GM23338 (cell line): Measurements from ENCODE around the gene FGFRL1. TPM values are rescaled to one million over a fixed set of nuclear protein-coding genes. Genes with fewer than 3 reads are reported as not detected.

ENCODE experiments used
- ATAC-seq: fragments of 200-7000 bp; cut with Tn5 transposase; 3 replicates; pipeline ENCODE4 v1.9.1; 2020
- DNase-seq: peaks from one replicate; pipeline ENCODE4 v3.0.0-alpha.2; 2015; ENCODE audit warnings: low spot score
- H2AFZ ChIP-seq: fragments of 200-600 bp; sonication (generic); 2 replicates; pipeline ENCODE4 v1.8.0; 2016; ENCODE audit warnings: antibody characterized with exemption, mild to moderate bottlenecking, moderate library complexity
- H3F3A ChIP-seq: fragments of 200-600 bp; sonication (generic); replicated peaks from 2 replicates; pipeline ENCODE4 v1.8.0; 2017; ENCODE audit warnings: antibody characterized with exemption, mixed run types, low read depth
- H3K27ac ChIP-seq: fragments of 200-600 bp; sonication (generic); 2 replicates; pipeline ENCODE4 v1.6.1; 2016; ENCODE audit warnings: low read depth
- H3K27me3 ChIP-seq: fragments of 200-600 bp; sonication (generic); 2 replicates; pipeline ENCODE4 v1.8.0; 2016; ENCODE audit warnings: mild to moderate bottlenecking, mixed run types, moderate library complexity; ENCODE audit not compliant: insufficient read depth
- H3K36me3 ChIP-seq: fragments of 200-600 bp; sonication (generic); 2 replicates; pipeline ENCODE4 v1.8.0; 2016; ENCODE audit warnings: mild to moderate bottlenecking; ENCODE audit not compliant: insufficient read depth
- H3K4me1 ChIP-seq: fragments of 200-600 bp; sonication (generic); 2 replicates; pipeline ENCODE4 v1.8.0; 2016; ENCODE audit warnings: mild to moderate bottlenecking, moderate library complexity; ENCODE audit not compliant: insufficient read depth
- H3K4me2 ChIP-seq: fragments of 200-600 bp; sonication (generic); 2 replicates; pipeline ENCODE4 v1.7.1; 2017; ENCODE audit warnings: mixed run types
- H3K4me3 ChIP-seq: fragments of 200-600 bp; sonication (generic); 2 replicates; pipeline ENCODE4 v1.6.1; 2016; ENCODE audit warnings: mixed run types
- H3K79me2 ChIP-seq: fragments of 200-600 bp; sonication (generic); replicated peaks from 2 replicates; pipeline ENCODE4 v1.8.0; 2017; ENCODE audit warnings: mild to moderate bottlenecking; ENCODE audit not compliant: insufficient read depth
- H3K9me2 ChIP-seq: fragments of 200-600 bp; sonication (generic); 2 replicates; pipeline ENCODE4 v1.8.0; 2017; ENCODE audit not compliant: insufficient read depth
- H4K20me1 ChIP-seq: fragments of 200-600 bp; sonication (generic); replicated peaks from 2 replicates; pipeline ENCODE4 v1.8.0; 2017; ENCODE audit warnings: mild to moderate bottlenecking; ENCODE audit not compliant: insufficient read depth
- H3K27ac Mint-ChIP-seq: 2 replicates; pipeline ENCODE4 v1.8.0; 2020; ENCODE audit warnings: inconsistent platforms, mild to moderate bottlenecking, moderate library complexity, mixed read lengths
- H3K27me3 Mint-ChIP-seq: 3 replicates; pipeline ENCODE4 v1.8.0; 2022; ENCODE audit warnings: low read depth, mild to moderate bottlenecking, moderate library complexity, mixed read lengths, inconsistent platforms; ENCODE audit not compliant: insufficient read depth, poor library complexity
- H3K36me3 Mint-ChIP-seq: 3 replicates; pipeline ENCODE4 v1.8.0; 2021; ENCODE audit warnings: low read depth, mild to moderate bottlenecking, inconsistent platforms, moderate library complexity, mixed read lengths
- H3K4me1 Mint-ChIP-seq: 3 replicates; pipeline ENCODE4 v1.8.0; 2020; ENCODE audit warnings: mild to moderate bottlenecking, inconsistent platforms, mixed read lengths
- H3K4me3 Mint-ChIP-seq: 3 replicates; pipeline ENCODE4 v1.8.0; 2021; ENCODE audit warnings: moderate library complexity, mild to moderate bottlenecking, inconsistent platforms, mixed read lengths
- H3K9me3 Mint-ChIP-seq: 3 replicates; pipeline ENCODE4 v1.8.0; 2020; ENCODE audit warnings: moderate library complexity, mild to moderate bottlenecking, inconsistent platforms, mixed read lengths
- CREB1 ChIP-seq: fragments of 250-450 bp; sonication (Bioruptor Pico); IDR thresholded peaks from 2 replicates; pipeline ENCODE4 v1.5.0; 2020; ENCODE audit warnings: low read depth, mild to moderate bottlenecking, moderate library complexity
- EZH2 ChIP-seq: fragments of 200-600 bp; sonication (generic); IDR thresholded peaks from one replicate; pipeline ENCODE4 v1.8.0; 2017; ENCODE audit warnings: antibody characterized with exemption, mild to moderate bottlenecking, low read depth; ENCODE audit not compliant: unreplicated experiment
- JUNB ChIP-seq: IDR thresholded peaks from one replicate; pipeline ENCODE4 v1.6.1; 2016; ENCODE audit warnings: antibody characterized with exemption; ENCODE audit not compliant: unreplicated experiment
- POLR2AphosphoS5 ChIP-seq: IDR thresholded peaks from 2 replicates; pipeline ENCODE4 v1.6.1; 2016; ENCODE audit warnings: antibody characterized with exemption, low read depth
- polyA plus RNA-seq: library from polyadenylated mRNA; unstranded; fragments of >200 nt; fragmentation: Nextera tagmentation; extraction: Ambion mirVana; gene quantifications from 2 replicates; pipeline ENCODE4 v1.2.1, GENCODE V29; 2016
- total RNA-seq: library from RNA; depleted of rRNA; stranded (reverse); fragments of >200 nt; shearing (Covaris generic); gene quantifications from 2 replicates; pipeline ENCODE4 v1.2.3, GENCODE V29; 2014
- TF ChIP-seq, protein P1 (sequence below), 2 experiments: fragments of 200-600 bp in 1 of 2; sonication (generic) in 1 of 2; conservative IDR thresholded peaks; 2 replicates each; pipeline versions ENCODE4 v1.5.1 to v1.6.1; 2016 to 2017; ENCODE audit warnings: antibody characterized with exemption in 2 of 2, low read depth in 2 of 2, mild to moderate bottlenecking in 2 of 2, moderate library complexity in 1 of 2
- TF ChIP-seq, protein P2 (sequence below): fragments of 250-450 bp; sonication (Bioruptor Pico); IDR thresholded peaks from 2 replicates; pipeline ENCODE4 v1.5.0; 2020; ENCODE audit warnings: mild to moderate bottlenecking, moderate library complexity
- TF ChIP-seq, protein P3 (sequence below): IDR thresholded peaks from one replicate; pipeline ENCODE4 v1.6.1; 2018; ENCODE audit warnings: antibody characterized with exemption; ENCODE audit not compliant: unreplicated experiment

Gene FGFRL1
- total and polyA plus RNA-seq, 2 experiments from 2014 or later = 7.0 to 35.8 TPM

- Mint-ChIP-seq H3K36me3 (no peaks in the 10 kb centered on the region), H3K4me3 (no peak overlapping the region), H3K27me3 (peaks cover 9% of the 10 kb centered on the region), H3K4me1 (no peaks in the 10 kb centered on the region), H3K9me3 (no peaks in the 10 kb centered on the region), H3K27ac (no peak overlapping the region)
- H3K79me2 ChIP-seq = no peaks in the 10 kb centered on the region
- H3F3A ChIP-seq = no peaks in the 10 kb centered on the region; the same call in 1 of the 2 replicates
- DNase-seq (no peak), ATAC-seq (no peak)
- no peak overlapping the region for H2AFZ ChIP-seq
- no peaks in the 10 kb centered on the region for H3K36me3 ChIP-seq
- no peaks in the 10 kb centered on the region for H3K9me2 ChIP-seq
- no peak overlapping the region for H3K4me3 ChIP-seq
- no peaks in the 10 kb centered on the region for H3K4me1 ChIP-seq
- no peak overlapping the region for H3K4me2 ChIP-seq
- TF ChIP-seq, protein P1, sequence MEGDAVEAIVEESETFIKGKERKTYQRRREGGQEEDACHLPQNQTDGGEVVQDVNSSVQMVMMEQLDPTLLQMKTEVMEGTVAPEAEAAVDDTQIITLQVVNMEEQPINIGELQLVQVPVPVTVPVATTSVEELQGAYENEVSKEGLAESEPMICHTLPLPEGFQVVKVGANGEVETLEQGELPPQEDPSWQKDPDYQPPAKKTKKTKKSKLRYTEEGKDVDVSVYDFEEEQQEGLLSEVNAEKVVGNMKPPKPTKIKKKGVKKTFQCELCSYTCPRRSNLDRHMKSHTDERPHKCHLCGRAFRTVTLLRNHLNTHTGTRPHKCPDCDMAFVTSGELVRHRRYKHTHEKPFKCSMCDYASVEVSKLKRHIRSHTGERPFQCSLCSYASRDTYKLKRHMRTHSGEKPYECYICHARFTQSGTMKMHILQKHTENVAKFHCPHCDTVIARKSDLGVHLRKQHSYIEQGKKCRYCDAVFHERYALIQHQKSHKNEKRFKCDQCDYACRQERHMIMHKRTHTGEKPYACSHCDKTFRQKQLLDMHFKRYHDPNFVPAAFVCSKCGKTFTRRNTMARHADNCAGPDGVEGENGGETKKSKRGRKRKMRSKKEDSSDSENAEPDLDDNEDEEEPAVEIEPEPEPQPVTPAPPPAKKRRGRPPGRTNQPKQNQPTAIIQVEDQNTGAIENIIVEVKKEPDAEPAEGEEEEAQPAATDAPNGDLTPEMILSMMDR (conservative IDR thresholded peaks at IDR 0.05; ENCODE audit: low read depth in 2 of 2) = 0 out of 4 replicates have a peak, but pooled peaks of 1 of the 2 experiments have one; percentile 2
- TF ChIP-seq EZH2 = no peak
- no peak for TF ChIP-seq JUNB
- H3K27me3 ChIP-seq = peaks cover 10% of the 10 kb centered on the region; the same call in 1 of the 2 replicates
- H3K27ac ChIP-seq = no peak overlapping the region
- no peaks in the 10 kb centered on the region; the same call in 1 of the 2 replicates for H4K20me1 ChIP-seq
These were observed 47.9 kb upstream of the FGFRL1 start for GRCh38 chr4:963276-964225.

GRCh38 chr4:964346-965025, 46.9 kb upstream of the FGFRL1 start:
- H3K4me1 Mint-ChIP-seq = no peaks in the 10 kb centered on the region
- peaks cover 10% of the 10 kb centered on the region; the same call in 1 of the 2 replicates for H3K27me3 ChIP-seq
- ATAC-seq (no peak), DNase-seq (no peak)
- no peaks in the 10 kb centered on the region for H3K4me1 ChIP-seq
- no peak overlapping the region for H3K27ac ChIP-seq
- H3K27me3 Mint-ChIP-seq = peaks cover 9% of the 10 kb centered on the region
- no peaks in the 10 kb centered on the region for H3K9me3 Mint-ChIP-seq
- H4K20me1 ChIP-seq = no peaks in the 10 kb centered on the region
- H3K4me2 ChIP-seq = no peak overlapping the region
- no peak overlapping the region for H3K4me3 Mint-ChIP-seq
- H3K27ac Mint-ChIP-seq = no peak overlapping the region
- no peaks in the 10 kb centered on the region; the same call in 1 of the 2 replicates for H3F3A ChIP-seq
- H3K4me3 ChIP-seq = no peak overlapping the region
- no peaks in the 10 kb centered on the region for H3K9me2 ChIP-seq
- H3K36me3 Mint-ChIP-seq = no peaks in the 10 kb centered on the region
- no peak overlapping the region for H2AFZ ChIP-seq
- no peaks in the 10 kb centered on the region for H3K36me3 ChIP-seq
- no peaks in the 10 kb centered on the region for H3K79me2 ChIP-seq
- TF ChIP-seq POLR2AphosphoS5 (no peak), CREB1 (CRISPR knock-in tag) (no peak), JUNB (no peak)
- TF ChIP-seq, protein P2, sequence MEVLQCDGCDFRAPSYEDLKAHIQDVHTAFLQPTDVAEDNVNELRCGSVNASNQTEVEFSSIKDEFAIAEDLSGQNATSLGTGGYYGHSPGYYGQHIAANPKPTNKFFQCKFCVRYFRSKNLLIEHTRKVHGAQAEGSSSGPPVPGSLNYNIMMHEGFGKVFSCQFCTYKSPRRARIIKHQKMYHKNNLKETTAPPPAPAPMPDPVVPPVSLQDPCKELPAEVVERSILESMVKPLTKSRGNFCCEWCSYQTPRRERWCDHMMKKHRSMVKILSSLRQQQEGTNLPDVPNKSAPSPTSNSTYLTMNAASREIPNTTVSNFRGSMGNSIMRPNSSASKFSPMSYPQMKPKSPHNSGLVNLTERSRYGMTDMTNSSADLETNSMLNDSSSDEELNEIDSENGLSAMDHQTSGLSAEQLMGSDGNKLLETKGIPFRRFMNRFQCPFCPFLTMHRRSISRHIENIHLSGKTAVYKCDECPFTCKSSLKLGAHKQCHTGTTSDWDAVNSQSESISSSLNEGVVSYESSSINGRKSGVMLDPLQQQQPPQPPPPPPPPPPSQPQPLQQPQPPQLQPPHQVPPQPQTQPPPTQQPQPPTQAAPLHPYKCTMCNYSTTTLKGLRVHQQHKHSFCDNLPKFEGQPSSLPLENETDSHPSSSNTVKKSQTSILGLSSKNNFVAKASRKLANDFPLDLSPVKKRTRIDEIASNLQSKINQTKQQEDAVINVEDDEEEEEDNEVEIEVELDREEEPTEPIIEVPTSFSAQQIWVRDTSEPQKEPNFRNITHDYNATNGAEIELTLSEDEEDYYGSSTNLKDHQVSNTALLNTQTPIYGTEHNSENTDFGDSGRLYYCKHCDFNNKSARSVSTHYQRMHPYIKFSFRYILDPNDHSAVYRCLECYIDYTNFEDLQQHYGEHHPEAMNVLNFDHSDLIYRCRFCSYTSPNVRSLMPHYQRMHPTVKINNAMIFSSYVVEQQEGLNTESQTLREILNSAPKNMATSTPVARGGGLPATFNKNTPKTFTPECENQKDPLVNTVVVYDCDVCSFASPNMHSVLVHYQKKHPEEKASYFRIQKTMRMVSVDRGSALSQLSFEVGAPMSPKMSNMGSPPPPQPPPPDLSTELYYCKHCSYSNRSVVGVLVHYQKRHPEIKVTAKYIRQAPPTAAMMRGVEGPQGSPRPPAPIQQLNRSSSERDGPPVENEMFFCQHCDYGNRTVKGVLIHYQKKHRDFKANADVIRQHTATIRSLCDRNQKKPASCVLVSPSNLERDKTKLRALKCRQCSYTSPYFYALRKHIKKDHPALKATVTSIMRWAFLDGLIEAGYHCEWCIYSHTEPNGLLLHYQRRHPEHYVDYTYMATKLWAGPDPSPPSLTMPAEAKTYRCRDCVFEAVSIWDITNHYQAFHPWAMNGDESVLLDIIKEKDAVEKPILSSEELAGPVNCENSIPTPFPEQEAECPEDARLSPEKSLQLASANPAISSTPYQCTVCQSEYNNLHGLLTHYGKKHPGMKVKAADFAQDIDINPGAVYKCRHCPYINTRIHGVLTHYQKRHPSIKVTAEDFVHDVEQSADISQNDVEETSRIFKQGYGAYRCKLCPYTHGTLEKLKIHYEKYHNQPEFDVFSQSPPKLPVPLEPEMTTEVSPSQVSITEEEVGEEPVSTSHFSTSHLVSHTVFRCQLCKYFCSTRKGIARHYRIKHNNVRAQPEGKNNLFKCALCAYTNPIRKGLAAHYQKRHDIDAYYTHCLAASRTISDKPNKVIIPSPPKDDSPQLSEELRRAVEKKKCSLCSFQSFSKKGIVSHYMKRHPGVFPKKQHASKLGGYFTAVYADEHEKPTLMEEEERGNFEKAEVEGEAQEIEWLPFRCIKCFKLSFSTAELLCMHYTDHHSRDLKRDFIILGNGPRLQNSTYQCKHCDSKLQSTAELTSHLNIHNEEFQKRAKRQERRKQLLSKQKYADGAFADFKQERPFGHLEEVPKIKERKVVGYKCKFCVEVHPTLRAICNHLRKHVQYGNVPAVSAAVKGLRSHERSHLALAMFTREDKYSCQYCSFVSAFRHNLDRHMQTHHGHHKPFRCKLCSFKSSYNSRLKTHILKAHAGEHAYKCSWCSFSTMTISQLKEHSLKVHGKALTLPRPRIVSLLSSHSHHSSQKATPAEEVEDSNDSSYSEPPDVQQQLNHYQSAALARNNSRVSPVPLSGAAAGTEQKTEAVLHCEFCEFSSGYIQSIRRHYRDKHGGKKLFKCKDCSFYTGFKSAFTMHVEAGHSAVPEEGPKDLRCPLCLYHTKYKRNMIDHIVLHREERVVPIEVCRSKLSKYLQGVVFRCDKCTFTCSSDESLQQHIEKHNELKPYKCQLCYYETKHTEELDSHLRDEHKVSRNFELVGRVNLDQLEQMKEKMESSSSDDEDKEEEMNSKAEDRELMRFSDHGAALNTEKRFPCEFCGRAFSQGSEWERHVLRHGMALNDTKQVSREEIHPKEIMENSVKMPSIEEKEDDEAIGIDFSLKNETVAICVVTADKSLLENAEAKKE = no peak
- TF ChIP-seq, protein P3, sequence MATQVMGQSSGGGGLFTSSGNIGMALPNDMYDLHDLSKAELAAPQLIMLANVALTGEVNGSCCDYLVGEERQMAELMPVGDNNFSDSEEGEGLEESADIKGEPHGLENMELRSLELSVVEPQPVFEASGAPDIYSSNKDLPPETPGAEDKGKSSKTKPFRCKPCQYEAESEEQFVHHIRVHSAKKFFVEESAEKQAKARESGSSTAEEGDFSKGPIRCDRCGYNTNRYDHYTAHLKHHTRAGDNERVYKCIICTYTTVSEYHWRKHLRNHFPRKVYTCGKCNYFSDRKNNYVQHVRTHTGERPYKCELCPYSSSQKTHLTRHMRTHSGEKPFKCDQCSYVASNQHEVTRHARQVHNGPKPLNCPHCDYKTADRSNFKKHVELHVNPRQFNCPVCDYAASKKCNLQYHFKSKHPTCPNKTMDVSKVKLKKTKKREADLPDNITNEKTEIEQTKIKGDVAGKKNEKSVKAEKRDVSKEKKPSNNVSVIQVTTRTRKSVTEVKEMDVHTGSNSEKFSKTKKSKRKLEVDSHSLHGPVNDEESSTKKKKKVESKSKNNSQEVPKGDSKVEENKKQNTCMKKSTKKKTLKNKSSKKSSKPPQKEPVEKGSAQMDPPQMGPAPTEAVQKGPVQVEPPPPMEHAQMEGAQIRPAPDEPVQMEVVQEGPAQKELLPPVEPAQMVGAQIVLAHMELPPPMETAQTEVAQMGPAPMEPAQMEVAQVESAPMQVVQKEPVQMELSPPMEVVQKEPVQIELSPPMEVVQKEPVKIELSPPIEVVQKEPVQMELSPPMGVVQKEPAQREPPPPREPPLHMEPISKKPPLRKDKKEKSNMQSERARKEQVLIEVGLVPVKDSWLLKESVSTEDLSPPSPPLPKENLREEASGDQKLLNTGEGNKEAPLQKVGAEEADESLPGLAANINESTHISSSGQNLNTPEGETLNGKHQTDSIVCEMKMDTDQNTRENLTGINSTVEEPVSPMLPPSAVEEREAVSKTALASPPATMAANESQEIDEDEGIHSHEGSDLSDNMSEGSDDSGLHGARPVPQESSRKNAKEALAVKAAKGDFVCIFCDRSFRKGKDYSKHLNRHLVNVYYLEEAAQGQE = no peak
